Peyer's patch (tissue), 4 donors: Measurements from ENCODE around the gene FBXW7.

Source experiments
- POLR2A ChIP-seq, 2 donors: fragments of 450-650 bp; IDR thresholded peaks; one replicate each; pipeline ENCODE4 v1.5.1; 2017; ENCODE audit warnings: antibody characterized with exemption in 2 of 2, mild to moderate bottlenecking in 2 of 2, moderate library complexity in 2 of 2
- TF ChIP-seq, protein P1 (sequence below), 6 experiments: fragments of 450-650 bp in 4 of 6; fragments of 200-600 bp in 2 of 6; sonication (generic) in 1 of 6; IDR thresholded peaks; one replicate each; pipeline ENCODE4 v1.5.1; 2017 to 2019; ENCODE audit warnings: antibody characterized with exemption in 6 of 6, mild to moderate bottlenecking in 3 of 6, moderate library complexity in 1 of 6

DNA sequence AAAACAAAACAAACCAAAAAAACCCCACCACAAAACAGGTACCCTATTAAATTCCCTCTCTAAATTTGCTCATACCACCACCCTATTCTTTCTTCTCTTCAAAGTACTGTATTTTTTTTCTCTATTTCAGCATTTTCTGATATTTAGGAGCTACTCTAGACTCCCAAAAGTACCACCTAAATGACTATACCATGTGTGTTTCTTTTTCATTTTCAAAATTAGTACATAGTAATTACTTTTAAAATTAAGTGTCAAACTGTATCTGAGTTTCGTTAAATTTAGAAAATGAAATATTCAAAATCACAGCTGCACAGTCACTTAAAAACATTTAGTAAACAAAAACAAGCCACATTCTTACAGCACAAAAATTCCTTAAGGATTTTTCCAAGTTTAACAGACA is 161.7 kb downstream of the FBXW7 start:
- TF ChIP-seq, protein P1, sequence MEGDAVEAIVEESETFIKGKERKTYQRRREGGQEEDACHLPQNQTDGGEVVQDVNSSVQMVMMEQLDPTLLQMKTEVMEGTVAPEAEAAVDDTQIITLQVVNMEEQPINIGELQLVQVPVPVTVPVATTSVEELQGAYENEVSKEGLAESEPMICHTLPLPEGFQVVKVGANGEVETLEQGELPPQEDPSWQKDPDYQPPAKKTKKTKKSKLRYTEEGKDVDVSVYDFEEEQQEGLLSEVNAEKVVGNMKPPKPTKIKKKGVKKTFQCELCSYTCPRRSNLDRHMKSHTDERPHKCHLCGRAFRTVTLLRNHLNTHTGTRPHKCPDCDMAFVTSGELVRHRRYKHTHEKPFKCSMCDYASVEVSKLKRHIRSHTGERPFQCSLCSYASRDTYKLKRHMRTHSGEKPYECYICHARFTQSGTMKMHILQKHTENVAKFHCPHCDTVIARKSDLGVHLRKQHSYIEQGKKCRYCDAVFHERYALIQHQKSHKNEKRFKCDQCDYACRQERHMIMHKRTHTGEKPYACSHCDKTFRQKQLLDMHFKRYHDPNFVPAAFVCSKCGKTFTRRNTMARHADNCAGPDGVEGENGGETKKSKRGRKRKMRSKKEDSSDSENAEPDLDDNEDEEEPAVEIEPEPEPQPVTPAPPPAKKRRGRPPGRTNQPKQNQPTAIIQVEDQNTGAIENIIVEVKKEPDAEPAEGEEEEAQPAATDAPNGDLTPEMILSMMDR (IDR thresholded peaks at IDR 0.05), result no peak
- TF ChIP-seq POLR2A (IDR thresholded peaks at IDR 0.05), result no peak
